Measurements from ENCODE around the gene CHST8.

CHST8 gene

DNA sequence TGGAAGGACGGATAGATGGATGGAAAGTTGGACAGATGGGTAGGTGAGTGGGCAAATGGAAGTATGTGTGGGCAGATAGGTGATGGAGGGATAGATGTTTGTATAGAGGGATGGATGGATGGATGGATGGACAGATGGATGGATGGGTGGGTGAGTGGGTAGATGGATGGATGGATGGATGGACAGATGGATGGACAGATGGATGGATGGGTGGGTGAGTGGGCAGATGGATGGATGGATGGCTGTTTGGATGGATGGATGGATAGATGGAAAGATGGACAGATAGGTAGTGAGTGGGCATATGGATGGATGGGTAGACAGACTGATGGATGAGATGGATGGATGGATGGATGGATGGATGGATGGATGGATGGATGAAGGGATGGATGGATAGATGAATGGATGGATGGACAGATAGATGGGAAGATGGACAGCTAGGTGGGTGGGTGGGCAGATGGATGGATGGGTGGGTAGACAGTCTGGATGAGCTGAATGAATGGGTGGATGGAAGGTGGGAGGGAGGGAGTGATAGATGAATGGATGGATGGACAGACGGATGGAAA lies 100.1 kb downstream of the CHST8 start:
- TF ChIP-seq, protein P1, sequence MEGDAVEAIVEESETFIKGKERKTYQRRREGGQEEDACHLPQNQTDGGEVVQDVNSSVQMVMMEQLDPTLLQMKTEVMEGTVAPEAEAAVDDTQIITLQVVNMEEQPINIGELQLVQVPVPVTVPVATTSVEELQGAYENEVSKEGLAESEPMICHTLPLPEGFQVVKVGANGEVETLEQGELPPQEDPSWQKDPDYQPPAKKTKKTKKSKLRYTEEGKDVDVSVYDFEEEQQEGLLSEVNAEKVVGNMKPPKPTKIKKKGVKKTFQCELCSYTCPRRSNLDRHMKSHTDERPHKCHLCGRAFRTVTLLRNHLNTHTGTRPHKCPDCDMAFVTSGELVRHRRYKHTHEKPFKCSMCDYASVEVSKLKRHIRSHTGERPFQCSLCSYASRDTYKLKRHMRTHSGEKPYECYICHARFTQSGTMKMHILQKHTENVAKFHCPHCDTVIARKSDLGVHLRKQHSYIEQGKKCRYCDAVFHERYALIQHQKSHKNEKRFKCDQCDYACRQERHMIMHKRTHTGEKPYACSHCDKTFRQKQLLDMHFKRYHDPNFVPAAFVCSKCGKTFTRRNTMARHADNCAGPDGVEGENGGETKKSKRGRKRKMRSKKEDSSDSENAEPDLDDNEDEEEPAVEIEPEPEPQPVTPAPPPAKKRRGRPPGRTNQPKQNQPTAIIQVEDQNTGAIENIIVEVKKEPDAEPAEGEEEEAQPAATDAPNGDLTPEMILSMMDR (IDR thresholded peaks at IDR 0.05; ENCODE audit: low read depth, low read length, missing control alignments), result no peak
- no peak overlapping the region for H3K4me3 ChIP-seq (ENCODE audit: low read depth, low read length)
- DNase-seq (ENCODE audit: low read depth), result no peak

DNA sequence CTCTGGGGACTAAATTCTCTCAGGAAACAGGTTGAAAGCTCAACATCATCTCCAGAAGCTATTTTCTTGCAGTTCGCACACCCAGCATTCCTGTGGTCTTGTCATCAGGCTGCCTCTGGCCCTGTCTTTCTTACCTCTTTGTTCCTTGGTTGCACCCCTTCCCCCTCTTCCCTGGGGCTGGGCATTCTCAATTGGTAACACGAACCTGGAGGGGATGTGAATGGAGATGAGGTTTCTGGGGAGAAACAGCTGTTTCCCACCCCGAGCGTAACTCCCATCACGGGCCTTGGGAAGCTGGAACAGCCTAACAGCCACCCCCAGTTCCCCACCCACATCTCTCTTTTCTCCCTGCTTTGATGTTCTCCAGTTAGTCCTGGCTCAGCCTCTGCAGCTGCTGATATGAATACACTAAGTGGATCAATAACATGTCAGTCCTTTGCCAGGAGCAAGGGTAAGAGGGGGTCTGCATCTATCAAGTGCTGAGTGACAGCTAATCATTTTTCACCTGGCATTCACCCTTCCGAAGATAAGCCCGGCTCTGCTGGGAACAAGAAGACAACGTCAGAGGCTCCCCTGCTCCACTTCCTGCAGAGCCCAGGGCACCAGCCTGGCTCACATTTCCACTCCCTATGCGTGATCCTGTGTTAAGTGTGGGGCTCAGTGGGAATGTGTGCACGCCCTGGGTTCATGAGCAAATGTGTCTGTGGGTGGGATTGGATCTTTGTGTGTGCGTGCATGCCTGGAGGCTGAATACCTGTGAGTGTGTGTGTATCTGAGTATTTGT lies 100.9 kb downstream of the CHST8 start:
- TF ChIP-seq, protein P1 (IDR thresholded peaks at IDR 0.05; ENCODE audit: low read depth, low read length, missing control alignments), result no peak
- no peak overlapping the region for H3K4me3 ChIP-seq (ENCODE audit: low read depth, low read length)
- DNase-seq (ENCODE audit: low read depth), result no peak

DNA sequence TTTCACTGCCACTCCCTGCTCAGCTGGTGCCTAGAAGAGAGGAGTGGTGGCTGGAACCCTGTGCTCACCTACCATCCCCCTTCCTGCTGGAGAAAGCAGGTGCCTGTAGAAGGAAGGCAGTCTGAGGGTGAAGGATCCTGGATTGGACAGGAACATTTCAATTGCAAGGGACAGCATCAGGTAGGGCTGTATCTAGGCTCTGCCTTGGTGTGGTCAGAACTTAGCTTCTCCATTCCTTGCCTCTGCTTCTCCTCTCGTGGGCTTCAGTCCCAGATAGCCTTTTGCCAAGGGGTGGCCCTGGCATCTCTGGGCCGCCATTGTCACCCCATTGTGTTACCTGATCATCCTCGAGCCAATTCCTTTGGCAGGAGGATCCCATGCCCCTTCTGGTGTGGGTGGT lies 101.8 kb downstream of the CHST8 start:
- no peak for DNase-seq (ENCODE audit: low read depth)
- TF ChIP-seq, protein P1 (IDR thresholded peaks at IDR 0.05; ENCODE audit: low read depth, low read length, missing control alignments), result no peak
- no peak overlapping the region for H3K4me3 ChIP-seq (ENCODE audit: low read depth, low read length)

DNA sequence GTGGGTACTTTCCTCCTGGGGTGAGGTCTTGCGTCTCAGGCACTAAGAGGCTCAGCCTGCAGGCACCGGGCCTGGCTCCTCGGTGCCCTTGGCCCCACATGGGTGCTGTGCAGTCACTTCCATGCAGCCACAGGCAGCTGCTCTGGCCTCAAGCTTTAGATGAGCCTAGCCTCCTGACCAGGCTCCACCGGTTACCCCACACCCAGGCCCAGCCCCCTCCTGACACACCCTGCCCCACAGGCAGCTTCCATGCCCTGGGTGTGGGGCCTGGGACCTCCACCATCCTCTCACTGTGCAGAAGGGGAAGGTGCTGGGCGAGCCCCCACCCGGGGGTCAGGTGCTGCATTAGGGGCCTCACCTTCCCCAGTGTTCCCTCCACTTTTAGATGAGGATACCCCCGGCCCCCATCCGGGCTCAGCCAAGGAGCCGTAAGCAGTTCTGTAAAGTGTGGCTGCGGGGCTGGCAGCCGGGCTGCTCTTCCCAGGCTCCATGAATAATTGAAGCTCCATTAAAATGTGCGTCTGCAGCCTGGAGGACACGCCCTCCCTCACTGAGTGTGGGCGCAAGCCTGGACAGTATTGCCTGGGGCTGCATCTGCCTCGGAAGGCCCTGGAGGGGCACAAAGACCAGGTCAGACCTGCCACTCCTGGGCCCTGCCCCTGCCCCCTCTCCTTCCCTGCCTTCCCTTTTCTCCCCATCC lies 102.4 kb downstream of the CHST8 start:
- no peak overlapping the region for H3K4me3 ChIP-seq (ENCODE audit: low read depth, low read length)
- TF ChIP-seq, protein P1 (IDR thresholded peaks at IDR 0.05; ENCODE audit: low read depth, low read length, missing control alignments), result no peak
- DNase-seq (ENCODE audit: low read depth), result no peak

DNA sequence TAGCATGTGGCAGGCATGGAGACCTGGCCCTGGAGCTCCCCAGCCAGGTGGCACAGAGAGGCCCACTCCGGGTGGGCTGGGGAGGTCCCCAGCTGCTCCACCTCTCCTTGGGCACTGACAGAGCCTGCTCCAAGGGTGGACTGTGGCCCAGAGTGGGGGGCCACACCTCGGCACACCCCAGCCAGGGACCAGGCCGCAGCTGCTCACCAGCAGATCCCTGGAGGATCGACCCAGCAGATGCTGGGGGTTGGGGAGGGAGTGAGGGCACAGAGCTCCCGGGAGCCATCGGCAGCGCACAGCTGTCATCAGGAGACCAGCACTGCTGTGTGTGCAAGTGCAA lies 102.9 kb downstream of the CHST8 start:
- no peak for DNase-seq (ENCODE audit: low read depth)
- no peak overlapping the region for H3K4me3 ChIP-seq (ENCODE audit: low read depth, low read length)
- TF ChIP-seq, protein P1 (IDR thresholded peaks at IDR 0.05; ENCODE audit: low read depth, low read length, missing control alignments), result no peak

DNA sequence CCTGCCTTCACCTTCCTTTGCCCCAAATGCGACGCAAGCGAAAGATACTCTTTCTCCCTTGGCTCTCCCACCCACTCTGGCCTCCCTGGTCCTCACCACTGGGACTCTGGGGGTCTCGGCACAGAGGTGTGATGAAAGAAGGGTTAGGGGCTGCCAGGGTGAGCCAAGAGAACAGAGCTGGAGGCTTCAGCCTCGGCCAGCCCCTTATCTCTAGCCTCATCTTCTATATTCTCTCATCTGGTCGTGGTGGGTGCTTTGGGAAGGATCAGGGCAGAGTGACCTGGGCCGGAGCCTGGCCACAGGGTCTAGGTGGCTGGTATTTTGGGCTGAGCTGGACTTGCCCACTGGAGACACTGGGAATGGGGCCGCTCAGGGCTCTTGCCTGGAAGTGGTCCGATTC lies 103.8 kb downstream of the CHST8 start:
- H3K4me3 ChIP-seq (ENCODE audit: low read depth, low read length), result no peak overlapping the region
- TF ChIP-seq, protein P1 (IDR thresholded peaks at IDR 0.05; ENCODE audit: low read depth, low read length, missing control alignments), result no peak
- no peak for DNase-seq (ENCODE audit: low read depth)
